22Rv1 (cell line): ENCODE measurements around the gene IP6K1.

Experiments used
- CTCF ChIP-seq: fragments of 450-650 bp; IDR thresholded peaks from 2 replicates; pipeline ENCODE4 v1.5.1; 2017; ENCODE audit warnings: mild to moderate bottlenecking
- ZFX ChIP-seq: fragments of 450-650 bp; IDR thresholded peaks from 2 replicates; pipeline ENCODE4 v1.6.1; 2017; ENCODE audit warnings: antibody characterized with exemption, borderline replicate concordance

GRCh38 chr3:49805367-49805782 lies 19.0 kb upstream of the IP6K1 start:
- TF ChIP-seq CTCF (no peak), ZFX (no peak)
